Measurements from ENCODE around the gene MITD1. TPM values are rescaled to one million over a fixed set of nuclear protein-coding genes. Genes with fewer than 3 reads are reported as not detected.

The MITD1 gene
- polyA plus RNA-seq, 1 donor from 2014 or later = 87.7 TPM

GRCh38 chr2:99154643-99155536 is 26.0 kb downstream of the MITD1 start, which contains the start of the genes LIPT1 and TSGA10:
LIPT1 (plus strand) TSS chr2:99154967; CDS start chr2:99161958, 6,991 bp downstream.
TSGA10 (minus strand) TSS chr2:99154942; CDS start chr2:99109439, 45,503 bp downstream.
- peaks cover 4% of the 10 kb centered on the region for H3K36me3 ChIP-seq (ENCODE audit: insufficient read depth, low read length)
- H3K4me2 ChIP-seq (ENCODE audit: low read length) = peak within 1 kb of the TSS; percentile 96
- no peaks in the 10 kb centered on the region for H3K27me3 ChIP-seq (ENCODE audit: insufficient read depth, low read depth, low read length)
- H3K9me3 ChIP-seq (ENCODE audit: low read length) = no peaks in the 10 kb centered on the region
- H2AFZ ChIP-seq (ENCODE audit: low read depth, low read length) = peak within 1 kb of the TSS; percentile 67
- no peaks in the 10 kb centered on the region for H4K20me1 ChIP-seq (ENCODE audit: insufficient read depth)
- no peaks in the 10 kb centered on the region for H3F3A ChIP-seq (ENCODE audit: insufficient read depth, low read length, poor library complexity, severe bottlenecking)
- H3K9me2 ChIP-seq (ENCODE audit: insufficient read depth, low read length) = no peaks in the 10 kb centered on the region
- peak within 1 kb of the TSS; percentile 78 for H3K4me3 ChIP-seq (ENCODE audit: low read length)
- peak within 1 kb of the TSS; percentile 74 for H3K9ac ChIP-seq (ENCODE audit: low read length)
- H3K79me2 ChIP-seq (replicated peaks; ENCODE audit: insufficient read depth, low read length) = no peaks in the 10 kb centered on the region
- H3K27ac ChIP-seq (ENCODE audit: low read length) = peak within 1 kb of the TSS; percentile 74
- TF ChIP-seq TAF1 (IDR thresholded peaks at IDR 0.05; ENCODE audit: low read depth) (peak; percentile 45), POLR2AphosphoS5 (IDR thresholded peaks at IDR 0.05) (peak; percentile 73), EZH2 (IDR thresholded peaks at IDR 0.05; ENCODE audit: borderline replicate concordance, insufficient read depth, low read length, poor library complexity, severe bottlenecking) (no peak), MXI1 (conservative IDR thresholded peaks at IDR 0.05; ENCODE audit: poor library complexity, severe bottlenecking) (peak; percentile 97), EP300 (conservative IDR thresholded peaks at IDR 0.05; ENCODE audit: poor library complexity, severe bottlenecking) (peak; percentile 56), CTCF (IDR thresholded peaks at IDR 0.05; ENCODE audit: poor library complexity, severe bottlenecking) (peak; percentile 36), SMC3 (conservative IDR thresholded peaks at IDR 0.05; ENCODE audit: poor library complexity) (no peak)

- H3K9me2 ChIP-seq (ENCODE audit: insufficient read depth, low read length) = no peaks in the 10 kb centered on the region
- H4K20me1 ChIP-seq (ENCODE audit: insufficient read depth) = no peaks in the 10 kb centered on the region
- no peaks in the 10 kb centered on the region for H3K27me3 ChIP-seq (ENCODE audit: insufficient read depth, low read depth, low read length)
- peak overlapping the region; percentile 78 for H3K4me3 ChIP-seq (ENCODE audit: low read length)
- H3K36me3 ChIP-seq (ENCODE audit: insufficient read depth, low read length) = no peaks in the 10 kb centered on the region
- no peaks in the 10 kb centered on the region for H3F3A ChIP-seq (ENCODE audit: insufficient read depth, low read length, poor library complexity, severe bottlenecking)
- peak overlapping the region; percentile 74 for H3K9ac ChIP-seq (ENCODE audit: low read length)
- H3K4me2 ChIP-seq (ENCODE audit: low read length) = peak overlapping the region; percentile 96
- peak overlapping the region; percentile 67 for H2AFZ ChIP-seq (ENCODE audit: low read depth, low read length)
- H3K79me2 ChIP-seq (replicated peaks; ENCODE audit: insufficient read depth, low read length) = no peaks in the 10 kb centered on the region
- H3K27ac ChIP-seq (ENCODE audit: low read length) = peak overlapping the region; percentile 74
- H3K9me3 ChIP-seq (ENCODE audit: low read length) = no peaks in the 10 kb centered on the region
- TF ChIP-seq POLR2AphosphoS5 (IDR thresholded peaks at IDR 0.05) (no peak), SMC3 (conservative IDR thresholded peaks at IDR 0.05; ENCODE audit: poor library complexity) (no peak), RAD21 (conservative IDR thresholded peaks at IDR 0.05) (no peak), EZH2 (IDR thresholded peaks at IDR 0.05; ENCODE audit: borderline replicate concordance, insufficient read depth, low read length, poor library complexity, severe bottlenecking) (no peak), TAF1 (IDR thresholded peaks at IDR 0.05; ENCODE audit: low read depth) (no peak), REST (IDR thresholded peaks at IDR 0.05; ENCODE audit: borderline replicate concordance) (no peak), EP300 (conservative IDR thresholded peaks at IDR 0.05; ENCODE audit: poor library complexity, severe bottlenecking) (no peak), MXI1 (conservative IDR thresholded peaks at IDR 0.05; ENCODE audit: poor library complexity, severe bottlenecking) (no peak), CTCF (IDR thresholded peaks at IDR 0.05; ENCODE audit: poor library complexity, severe bottlenecking) (no peak)
These were observed 26.8 kb downstream of the MITD1 start for GRCh38 chr2:99153921-99154604.
